Neural cell (in vitro differentiated cells): Measurements from ENCODE around the gene MAFB.

Experiments
- CTCF ChIP-seq: fragments of 450-650 bp; IDR thresholded peaks from 2 replicates; pipeline ENCODE4 v1.5.1; 2014; ENCODE audit warnings: antibody characterized with exemption, mild to moderate bottlenecking, moderate library complexity; ENCODE audit not compliant: poor library complexity, severe bottlenecking
- EP300 ChIP-seq: fragments of 450-650 bp; conservative IDR thresholded peaks from 2 replicates; pipeline ENCODE4 v1.6.1; 2014; ENCODE audit warnings: antibody characterized with exemption, mild to moderate bottlenecking, moderate library complexity; ENCODE audit not compliant: poor library complexity, severe bottlenecking
- EZH2 ChIP-seq: fragments of 200-600, 300-800 bp; shearing (Covaris generic), sonication (generic); IDR thresholded peaks from 2 replicates; pipeline ENCODE4 v1.6.1; 2014; ENCODE audit warnings: antibody characterized with exemption, low read length, borderline replicate concordance, mild to moderate bottlenecking; ENCODE audit not compliant: insufficient read depth, poor library complexity, severe bottlenecking
- POLR2AphosphoS5 ChIP-seq: IDR thresholded peaks from 2 replicates; pipeline ENCODE4 v1.6.1; 2012

DNA sequence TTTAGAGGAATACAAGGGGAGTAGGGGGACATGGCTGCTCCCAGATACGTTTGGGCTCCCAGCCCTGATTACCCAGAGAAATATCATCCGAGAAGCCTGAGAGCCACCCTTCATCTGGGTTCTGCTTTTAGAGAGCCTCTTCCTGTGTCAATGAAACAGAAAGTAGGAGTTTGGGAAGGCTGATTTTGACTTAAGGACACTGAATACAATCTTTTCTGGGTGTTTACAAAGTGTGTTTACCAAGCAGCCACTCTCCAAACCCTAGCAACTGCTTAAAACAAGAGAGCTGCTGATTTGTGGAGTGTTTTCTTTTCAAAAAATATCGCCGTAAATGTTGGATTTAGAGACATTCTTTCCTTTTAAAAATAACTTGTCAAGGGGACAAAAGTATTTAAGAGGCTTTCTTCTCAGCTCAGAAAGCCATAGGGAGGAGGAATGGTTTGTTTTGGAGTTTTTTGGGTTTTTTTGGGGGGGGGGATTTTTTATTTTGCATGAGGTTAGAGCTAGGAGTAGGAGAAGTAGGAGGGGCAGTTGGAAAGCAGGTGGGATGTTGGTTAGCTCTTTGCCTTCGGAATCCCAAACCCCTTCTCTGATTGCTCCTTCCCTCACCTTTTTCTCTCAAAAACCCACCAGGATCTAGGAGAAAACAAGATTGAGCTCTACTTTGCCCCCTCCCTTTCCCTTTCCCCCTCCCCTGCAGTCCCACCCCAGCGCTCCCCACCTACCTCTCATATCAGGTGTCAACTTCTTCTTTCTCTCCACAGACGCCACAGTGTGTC is 12.4 kb downstream of the MAFB start:
- TF ChIP-seq CTCF (no peak), POLR2AphosphoS5 (no peak), EP300 (no peak), EZH2 (no peak)
